Activated T-cell treated with anti-CD3 and anti-CD28 coated beads for 24 hours (primary cell): ENCODE data around the gene ARL8B.
A peak's percentile ranks its signal among the peaks of the same experiment; 100 is the strongest.
"Not testable (repeated sequence)": the region's sequence is repeated elsewhere in the genome, so short reads cannot be mapped to it uniquely, and the experiment has no call there.

Experiments used
- DNase-seq: peaks from one replicate; pipeline ENCODE4 v3.0.0-alpha.2; 2020; ENCODE audit warnings: low read depth

The ARL8B gene

DNA sequence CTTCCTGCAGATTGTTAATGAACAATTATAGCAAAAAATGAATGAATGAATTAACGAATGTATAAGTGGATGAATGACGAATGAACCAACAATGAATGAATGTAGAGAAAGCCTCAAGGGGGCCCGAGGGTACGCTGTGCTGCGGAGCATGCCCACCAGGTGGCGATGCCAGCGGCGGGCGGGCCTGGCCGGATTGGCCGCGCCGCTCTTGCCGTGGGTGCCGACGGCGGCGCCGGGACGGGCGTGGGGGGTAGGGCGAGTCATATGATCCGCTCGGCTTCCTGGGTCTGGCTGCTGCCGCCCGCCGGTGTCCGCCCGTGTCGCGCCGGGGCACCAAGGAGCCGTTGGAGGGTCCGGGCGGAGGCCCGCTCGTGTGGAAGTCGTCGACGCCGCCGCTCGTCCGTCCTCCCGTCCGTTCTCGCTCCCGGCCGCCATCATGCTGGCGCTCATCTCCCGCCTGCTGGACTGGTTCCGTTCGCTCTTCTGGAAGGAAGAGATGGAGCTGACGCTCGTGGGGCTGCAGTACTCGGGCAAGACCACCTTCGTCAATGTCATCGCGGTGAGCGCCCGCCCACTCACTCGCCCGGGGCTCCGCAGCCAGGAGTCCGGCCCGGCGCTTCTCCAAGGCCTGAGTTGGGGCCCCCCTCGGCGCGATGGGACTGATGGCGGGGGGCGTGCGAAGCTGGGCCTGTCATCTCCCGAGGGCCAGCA is at the start of gene ARL8B:
Gene ARL8B (plus strand): TSS at position 263 of the 711 bp plus-strand sequence. CDS start 174 bp downstream, at position 437.
- peak; percentile 90 for DNase-seq

DNA sequence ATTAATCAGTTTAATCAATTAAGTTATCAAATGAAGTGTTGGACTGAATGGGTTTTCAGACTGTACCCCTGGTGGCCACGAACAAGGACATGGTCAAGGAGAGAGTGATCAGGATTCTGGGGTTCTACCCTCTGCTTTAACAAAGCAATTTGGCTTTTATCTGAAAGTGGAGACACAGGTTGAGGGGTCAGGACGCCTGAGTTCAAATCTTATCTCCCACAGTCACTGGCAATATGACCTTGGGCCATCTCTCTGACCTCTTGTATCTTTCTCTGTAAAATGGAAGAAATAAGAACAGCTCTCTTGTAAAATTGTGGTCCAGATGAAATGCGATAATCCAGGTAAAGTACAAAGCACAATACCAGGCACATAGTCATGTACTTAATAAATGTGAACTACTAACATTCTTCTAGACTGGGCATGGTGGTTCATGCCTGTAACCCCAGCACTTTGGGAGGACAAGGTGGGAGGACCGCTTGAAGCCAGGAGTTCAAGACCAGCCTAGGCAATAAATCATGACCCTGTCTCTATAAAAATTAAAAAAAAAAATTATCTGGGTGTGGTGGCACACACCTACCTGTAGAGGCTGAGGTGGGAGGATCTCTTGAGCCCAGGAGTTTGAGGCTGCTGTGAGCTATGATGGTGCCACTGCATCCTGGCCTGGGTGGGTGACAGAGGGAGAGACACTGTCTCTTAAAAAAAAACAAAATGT is 48.6 kb upstream of the ARL8B start:
- DNase-seq = no peak

DNA sequence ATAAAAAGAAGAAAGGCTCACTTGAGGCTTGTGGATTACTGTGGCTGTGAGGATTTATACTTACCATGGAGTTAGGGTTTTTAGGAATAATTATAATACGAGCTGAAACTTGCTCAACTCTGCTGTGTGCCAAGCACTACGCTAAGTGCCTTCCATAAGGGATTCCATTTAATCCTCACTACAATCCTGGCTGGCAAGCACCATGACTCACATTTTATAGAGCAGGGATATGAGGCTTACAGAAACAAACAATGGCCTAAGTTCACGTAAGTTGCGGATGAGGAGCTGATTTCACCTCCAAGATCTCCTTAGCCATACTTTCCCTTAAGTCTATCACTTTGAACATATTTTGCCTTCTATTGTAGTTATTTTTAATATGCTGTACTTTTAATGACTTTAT is 43.9 kb upstream of the ARL8B start:
- DNase-seq = no peak

DNA sequence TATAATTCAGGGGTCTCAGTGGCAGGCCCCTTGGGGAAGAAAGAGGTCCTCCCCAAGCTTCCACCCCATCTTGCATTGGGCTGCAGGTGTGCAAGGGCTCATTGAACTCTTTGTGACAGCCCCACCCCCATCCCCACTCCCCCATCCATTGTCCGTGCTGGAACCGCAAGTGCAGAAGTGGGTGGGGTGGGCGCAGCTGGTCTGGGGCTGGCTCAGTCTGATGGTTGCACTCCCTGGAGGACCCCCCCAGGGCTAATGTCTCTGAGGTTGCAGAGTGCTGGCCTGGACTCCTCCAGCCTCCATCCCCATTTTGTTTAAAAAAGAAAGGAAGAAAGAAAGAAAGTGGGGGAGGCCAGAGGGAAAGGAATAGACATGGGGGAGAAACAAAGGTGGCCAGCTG is 42.3 kb upstream of the ARL8B start:
- no peak for DNase-seq

DNA sequence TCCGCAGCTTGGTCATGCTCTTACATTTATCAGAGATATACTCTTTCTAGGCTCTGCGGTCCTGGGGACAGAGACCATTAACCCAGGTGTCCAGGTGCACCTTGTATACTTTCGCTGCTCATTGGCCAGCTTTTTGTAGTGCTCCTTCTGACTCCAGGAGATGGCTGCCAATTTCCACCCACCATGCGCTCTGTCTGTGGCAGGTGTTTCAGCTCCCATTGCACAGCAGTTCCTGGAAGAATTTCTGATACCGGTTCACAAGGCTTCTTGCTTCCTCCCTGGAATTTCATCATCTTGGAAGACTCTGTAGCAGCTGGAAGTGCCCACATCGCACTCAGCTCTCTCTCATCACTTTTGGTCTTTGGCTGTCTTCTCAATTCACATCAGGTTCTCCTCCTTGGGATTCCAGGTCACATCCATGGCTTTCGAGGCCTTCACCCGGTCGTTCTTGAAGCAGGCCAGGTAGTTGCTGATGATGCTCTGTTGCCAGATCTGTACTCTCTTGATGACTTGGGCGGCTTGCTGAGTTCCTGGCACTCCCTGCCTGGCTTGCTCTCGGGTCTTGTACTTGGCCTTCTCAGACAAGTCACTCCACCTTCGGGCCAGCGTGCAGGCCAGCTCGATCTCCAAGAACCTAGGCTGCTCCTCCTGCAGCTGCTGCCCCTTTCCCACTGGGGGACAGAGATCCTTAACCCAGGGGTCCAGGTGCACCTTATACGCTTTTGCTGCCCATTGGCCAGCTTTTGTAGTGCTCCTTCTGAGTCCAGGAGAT is 41.1 kb upstream of the ARL8B start:
- no peak for DNase-seq

DNA sequence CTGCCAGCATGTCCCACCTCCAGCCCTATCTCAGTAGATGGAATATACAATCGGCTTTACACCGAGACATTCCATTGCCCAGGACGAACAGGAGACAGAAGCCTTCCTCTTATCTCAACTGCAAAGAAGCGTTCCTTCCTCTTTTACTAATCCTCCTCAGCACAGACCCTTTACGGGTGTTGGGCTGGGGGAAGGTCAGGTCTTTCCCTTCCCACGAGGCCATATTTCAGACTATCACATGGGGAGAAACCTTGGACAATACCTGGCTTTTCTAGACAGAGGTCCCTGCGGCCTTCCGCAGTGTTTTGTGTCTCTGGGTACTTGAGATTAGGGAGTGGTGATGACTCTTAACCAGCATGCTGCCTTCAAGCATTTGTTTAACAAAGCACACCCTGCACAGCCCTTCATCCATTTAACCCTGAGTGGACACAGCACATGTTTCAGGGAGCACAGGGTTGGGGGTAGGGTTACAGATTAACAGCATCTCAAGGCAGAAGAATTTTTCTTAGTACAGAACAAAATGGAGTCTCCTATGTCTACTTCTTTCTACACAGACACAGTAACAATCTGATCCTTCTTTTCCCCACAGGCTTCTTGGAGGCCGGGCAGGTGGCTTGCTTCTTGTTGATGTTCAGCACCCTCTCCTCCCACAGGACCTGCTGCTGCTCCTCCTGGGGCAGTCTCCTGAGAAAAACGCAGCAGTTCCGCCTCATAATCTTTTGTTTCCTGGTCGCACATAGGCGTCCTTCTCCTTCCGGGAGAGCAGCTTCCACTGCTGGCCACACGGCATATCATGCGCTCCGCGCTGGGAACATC is 39.9 kb upstream of the ARL8B start:
- DNase-seq = not testable (repeated sequence)

DNA sequence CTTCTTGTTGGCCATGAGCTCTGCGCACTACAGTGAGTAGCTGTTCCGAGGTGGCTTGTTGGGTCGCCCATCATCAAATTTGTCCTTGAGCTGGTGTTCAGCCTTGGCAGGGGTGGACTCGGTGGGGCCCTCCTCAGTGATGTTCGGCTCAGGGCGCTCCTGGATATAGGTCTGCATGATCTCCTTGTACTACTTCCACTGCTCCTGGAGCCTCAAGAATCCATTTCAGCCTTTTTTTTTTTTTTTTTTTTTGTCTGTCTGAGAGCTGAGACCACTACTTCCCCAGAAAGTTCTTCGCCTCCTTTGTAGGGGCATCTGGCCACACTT is 39.3 kb upstream of the ARL8B start:
- DNase-seq = no peak

DNA sequence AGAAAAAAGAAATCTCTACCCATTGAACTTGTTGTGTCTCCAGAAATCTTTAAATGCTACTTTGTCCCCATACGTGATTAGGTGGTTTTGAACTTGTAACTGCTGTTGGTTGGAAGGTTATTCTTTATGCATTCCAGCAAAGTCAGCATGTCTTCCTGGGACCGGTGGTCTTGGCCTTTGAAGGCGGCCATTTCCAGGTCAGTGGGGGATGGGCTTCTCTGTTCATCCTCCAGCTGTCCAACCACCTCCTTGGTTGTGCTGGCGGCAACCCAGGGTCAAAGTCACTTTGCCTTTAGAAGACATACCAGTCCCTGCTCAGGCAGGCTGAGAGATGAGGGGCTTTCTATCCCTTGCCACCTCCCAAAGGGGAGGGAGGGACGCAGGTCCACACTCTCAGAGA is 37.9 kb upstream of the ARL8B start:
- DNase-seq = no peak

DNA sequence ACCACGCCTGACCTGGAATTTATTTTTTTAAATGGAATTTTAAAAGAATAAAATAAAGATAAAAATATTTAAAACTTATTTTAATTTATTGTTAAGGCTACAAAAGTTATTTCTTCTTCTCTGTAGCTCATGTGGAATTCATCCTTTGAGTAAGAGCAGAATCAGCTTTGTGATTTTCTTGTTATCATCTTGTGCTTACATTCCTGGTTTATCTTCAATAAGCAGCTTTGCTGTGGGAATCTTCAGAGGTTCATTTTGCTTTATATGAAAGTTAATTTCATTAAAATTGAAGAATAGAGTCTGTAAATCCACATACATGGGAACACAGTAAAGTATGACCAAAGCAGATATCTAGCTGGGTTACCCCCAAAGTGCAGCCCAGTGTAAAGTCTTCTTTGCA is 35.4 kb upstream of the ARL8B start:
- DNase-seq = no peak

DNA sequence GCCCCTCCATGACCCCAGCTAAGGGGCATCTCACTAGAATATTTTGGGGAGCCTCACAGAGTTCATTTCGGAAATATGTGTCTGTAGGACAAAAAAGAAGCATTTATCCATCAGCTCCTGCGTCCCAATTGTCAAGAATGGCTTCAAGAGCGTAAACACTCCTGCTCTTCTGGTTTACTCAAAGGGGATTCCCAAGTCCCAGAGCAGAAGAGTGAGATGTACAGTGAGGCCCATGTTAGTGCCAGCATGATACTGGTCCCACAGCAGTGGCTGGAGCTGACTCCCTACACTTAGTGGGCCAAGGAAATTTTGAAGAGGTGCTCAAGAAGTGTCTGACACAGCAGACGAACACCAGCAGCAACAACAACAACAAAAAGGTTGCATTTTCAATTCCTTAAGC is 34.9 kb upstream of the ARL8B start:
- DNase-seq = no peak

DNA sequence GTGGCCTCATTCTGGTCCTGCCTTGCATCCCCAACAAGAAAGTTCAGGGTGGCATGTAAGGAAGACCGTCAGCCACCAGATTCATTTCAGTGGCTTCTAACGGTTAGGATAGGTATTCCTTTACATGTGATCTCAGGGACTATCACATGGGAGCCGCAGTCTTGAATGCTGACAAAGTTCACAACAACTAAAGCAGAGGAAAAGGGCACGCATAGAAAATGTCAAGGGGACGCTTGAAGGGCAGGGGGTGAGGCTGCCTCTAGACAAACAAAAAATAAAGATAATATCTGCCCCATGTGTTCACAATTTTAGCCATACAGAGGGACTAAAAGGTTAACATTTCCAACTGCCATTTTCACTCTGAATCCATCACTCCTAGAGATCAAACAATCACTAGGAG is 31.9 kb upstream of the ARL8B start:
- no peak for DNase-seq

DNA sequence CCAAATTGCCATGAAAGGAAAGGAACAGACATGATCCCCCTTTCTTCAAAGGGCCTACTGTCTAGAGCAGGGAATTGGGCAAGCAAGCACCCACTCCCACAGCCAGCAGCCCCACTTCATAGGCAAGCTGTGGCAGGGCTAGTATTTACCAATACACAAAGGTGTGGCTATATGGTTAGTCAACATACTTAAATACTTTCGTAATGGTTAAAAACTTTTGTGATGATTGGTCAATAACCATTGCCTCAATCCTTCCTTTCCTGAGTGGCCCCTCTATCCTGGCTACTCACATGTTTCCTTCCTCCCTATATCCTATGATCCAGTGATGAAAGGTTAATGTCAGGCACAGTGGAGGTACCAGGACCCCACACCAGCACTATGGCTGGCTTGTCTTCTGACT is 30.1 kb upstream of the ARL8B start:
- DNase-seq = no peak

DNA sequence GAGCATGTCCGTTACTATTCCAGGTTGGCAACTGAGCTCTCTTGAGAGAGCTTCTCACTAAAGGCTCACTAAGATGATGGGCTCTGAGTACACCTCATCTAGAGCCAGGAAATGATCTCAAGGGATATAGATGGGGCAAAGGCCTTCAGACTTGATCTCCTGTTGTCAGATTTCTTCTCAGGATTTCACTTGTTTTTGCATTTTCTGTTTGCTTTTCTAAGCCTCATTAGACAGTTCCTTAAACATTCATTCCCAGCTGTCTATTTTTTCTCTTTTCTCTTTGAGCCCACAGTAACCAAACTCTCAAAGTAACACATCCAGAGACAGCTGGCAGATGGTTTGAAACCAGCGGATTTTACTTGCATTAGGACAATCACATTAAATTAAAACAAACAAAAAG is 28.4 kb upstream of the ARL8B start:
- no peak for DNase-seq

DNA sequence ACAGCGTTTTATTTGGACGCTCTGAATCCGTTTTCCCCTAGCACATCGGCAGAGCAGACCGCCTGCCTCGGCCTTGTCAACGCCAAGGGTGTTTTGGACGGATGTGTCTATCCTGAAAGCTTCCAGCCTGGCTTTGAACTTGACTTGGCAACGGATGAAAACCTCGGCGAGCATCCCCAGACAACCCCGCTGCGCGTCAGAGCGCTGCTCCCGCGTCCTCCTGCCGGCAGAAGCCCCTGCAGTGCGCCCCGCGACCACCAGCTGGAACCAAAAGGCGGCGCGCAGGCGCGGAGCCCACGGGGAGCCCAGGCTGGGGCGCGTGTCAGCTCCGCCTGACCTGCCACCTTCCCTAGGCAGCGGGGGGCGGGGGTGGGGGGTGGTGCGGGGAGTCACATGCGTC is 26.2 kb upstream of the ARL8B start:
- DNase-seq = no peak

DNA sequence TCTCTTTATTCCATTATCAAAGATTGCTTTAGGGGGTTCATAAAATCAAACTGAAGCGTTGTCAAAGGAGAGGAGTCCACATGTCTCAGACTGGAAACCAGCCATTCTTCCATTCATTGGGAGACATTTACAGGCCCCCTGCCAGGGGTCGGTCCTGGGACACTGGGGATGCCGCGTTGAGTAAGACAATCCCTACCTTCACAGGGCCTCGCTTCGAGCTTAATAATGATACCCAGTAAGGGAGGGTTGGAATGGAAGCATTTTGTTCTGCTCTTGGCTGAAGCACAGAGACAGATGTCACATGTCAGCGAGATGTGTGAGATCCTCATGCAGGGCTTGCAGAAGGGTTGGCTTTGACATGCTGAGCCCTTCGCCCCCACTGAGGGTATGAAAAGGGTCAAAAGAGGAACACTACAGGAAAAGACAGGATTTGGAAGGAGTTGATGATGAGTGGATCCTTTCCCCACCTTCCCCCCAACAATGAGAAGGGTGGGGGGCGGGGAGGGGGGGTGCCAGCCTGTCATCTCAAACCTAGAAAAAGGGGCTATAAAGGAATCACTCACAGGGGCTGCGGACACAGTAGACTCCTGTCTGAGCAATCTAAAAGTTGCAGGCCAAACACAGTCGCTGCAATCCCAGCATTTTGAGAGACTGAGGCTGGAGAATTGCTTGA is 25.6 kb upstream of the ARL8B start:
- no peak for DNase-seq

DNA sequence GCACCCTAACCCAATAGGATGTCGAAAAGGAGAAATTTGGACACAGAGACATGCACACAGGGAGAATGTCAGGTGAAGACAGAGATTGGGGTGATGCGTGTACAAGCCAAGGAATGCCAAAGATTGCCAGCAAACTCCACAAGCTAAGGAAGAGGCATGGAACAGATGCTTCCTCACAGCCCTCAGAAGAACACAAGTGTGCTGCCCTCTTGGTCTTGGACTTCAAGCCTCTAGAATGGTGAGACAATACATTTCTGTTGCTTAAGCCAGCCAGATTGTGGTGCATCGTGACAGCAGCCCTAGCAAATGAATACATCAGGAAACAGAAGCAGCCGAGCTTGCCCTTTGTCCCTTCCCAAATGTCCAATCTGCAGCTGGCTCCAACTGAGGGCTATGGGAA is 23.7 kb upstream of the ARL8B start:
- DNase-seq = no peak

DNA sequence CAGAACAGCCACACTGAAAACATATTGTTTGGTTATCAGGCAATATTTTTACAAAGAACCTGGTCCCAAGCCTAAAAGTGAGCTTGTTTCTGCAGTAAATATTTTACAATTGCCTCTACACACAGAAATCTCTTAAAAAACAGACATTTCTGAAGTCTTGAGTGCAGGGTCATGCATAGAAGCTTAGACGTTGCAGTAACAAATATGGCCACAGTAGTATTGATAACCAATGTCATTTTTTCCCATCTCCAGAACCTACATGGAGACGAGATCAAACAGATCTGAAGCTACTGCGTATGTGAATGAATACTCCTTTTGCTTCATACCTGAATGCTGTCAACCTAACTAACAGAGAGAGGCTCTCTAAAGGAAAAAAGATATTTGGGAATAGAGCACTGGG is 19.6 kb upstream of the ARL8B start:
- no peak for DNase-seq

DNA sequence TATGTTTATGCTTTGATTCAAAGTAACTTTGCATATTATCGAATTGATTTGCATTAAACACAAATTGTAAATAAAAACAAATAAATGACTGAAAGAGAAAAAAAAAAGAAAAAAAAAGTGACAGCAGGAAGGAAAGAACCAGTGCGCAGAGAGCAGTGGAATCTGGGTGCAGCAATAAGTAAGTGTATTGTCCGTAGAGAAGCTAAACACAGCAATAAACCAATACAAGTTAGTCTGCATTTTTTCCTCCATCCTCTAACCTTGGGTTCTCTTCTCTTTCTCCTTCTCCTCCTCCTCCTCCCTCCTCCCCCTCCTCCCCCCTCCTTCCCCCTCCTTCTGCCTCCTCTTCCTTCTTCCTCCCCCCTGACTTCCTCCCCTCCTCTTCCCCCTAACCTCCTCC is 18.3 kb upstream of the ARL8B start:
- no peak for DNase-seq

DNA sequence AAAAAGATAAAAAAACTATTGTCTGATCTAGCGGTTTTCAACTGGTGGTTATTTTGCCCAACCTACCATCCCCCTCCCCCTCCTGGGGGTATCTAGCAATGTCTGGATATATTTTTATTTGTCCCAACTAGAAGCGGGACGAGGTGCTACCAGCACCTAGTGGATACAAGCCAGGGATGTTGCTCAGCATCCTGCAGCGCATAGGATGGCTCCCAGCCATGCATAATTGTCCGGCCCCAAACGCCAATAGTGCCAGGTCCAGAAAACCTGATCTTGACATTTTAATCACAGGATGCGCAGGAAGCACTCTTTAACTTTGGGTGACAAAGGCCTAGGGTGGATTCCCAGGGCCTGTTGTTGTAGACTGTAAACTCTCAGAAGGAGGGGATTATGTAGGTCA is 17.0 kb upstream of the ARL8B start:
- no peak for DNase-seq

DNA sequence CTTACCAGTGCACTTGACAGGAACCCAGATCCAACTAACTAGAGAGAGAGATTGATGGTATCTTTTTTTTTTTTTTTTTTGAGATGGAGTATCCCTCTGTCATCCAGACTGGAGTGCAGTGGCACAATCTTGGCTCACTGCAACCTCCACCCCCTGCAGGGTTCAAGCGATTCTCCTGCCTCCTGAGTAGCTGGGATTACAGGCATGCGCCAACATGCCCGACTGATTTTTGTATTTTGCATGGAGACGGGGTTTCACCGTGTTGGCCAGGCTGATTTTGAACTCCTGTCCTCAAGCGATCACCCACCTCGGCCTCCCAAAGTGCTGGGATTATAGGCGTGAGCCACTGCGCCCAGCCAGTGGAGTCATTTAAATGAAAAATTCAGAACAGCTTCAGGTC is 15.7 kb upstream of the ARL8B start:
- not testable (repeated sequence) for DNase-seq

DNA sequence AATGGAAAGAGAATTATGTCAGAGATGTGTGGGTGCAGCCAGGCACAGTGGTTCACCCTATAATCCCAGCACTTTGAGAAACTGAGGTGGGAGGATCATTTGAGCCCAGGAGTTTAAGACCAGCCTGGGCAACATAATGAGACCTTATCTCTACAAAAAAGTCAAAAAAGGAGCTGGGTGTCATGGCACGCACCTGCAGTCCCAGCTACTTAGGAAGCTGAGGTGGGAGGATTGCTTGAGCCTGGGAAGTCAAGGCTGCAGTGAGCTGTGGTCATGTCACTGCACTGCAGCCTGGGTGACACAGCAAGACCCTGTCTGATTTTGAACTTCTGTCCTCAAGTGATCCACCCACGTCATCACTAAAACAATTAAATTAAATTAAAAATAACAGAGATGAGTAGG is 15.2 kb upstream of the ARL8B start:
- DNase-seq = not testable (repeated sequence)

DNA sequence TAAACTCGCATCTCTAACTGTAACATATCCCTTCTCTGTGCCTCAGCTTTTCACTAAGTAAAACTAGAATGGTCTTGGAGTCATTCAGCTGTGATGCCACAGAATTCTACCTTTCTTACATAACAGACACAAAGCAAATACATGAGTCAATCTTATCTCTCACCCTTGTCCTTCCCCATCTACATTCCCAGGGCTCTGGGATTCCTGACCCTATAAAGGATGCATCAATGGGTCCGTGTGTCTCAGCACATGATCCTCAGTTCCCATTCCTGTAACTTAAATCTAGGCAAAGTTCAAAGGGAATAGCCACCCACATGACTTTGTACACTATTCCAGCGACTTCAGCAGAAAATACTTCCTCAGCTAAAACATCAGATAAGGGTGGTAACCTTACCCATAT is 11.8 kb upstream of the ARL8B start:
- DNase-seq = no peak
